ENCODE data around the gene XCL2.
"Not testable (repeated sequence)": the region's sequence is repeated elsewhere in the genome, so short reads cannot be mapped to it uniquely, and the experiment has no call there.

GRCh38 chr1:168543840-168544498 lies at the start of gene XCL2:
- not testable (repeated sequence) for TF ChIP-seq CTCF, POLR2A (IDR thresholded peaks at IDR 0.05)
